Lower leg skin (tissue), 4 donors: ENCODE results near the gene ARL17B. TPM values are rescaled to one million over a fixed set of nuclear protein-coding genes. Genes with fewer than 3 reads are reported as not detected.
"Not testable (repeated sequence)": the region's sequence is repeated elsewhere in the genome, so short reads cannot be mapped to it uniquely, and the experiment has no call there.

ENCODE experiments used
- DNase-seq, 2 donors: peaks; one replicate each; pipeline ENCODE4 v3.0.0-alpha.2; 2019; ENCODE audit warnings: low spot score in 2 of 2
- H3K4me3 ChIP-seq: fragments of 200-600 bp; sonication (generic); 2 replicates; pipeline ENCODE4 v1.5.1; 2017; ENCODE audit warnings: mild to moderate bottlenecking, low read depth; ENCODE audit not compliant: poor library complexity, severe bottlenecking
- WGBS, 2 donors: methylation state at CpG; one replicate each; pipeline ENCODE4 v1.1.5; 2018; 5-methylcytosine and 5-hydroxymethylcytosine counted together
- intact Hi-C: fragments of 100-400 bp; cut with DNase I; formaldehyde crosslinking; loops from one replicate; pipeline ENCODE4 v1.15.0; 2023; ENCODE audit warnings: low total_unique reads
- total RNA-seq, 4 donors: library from RNA; depleted of rRNA; stranded (reverse); fragments of >200 nt; gene quantifications; one replicate each; pipeline ENCODE4 v1.1.0, GENCODE V29; 2016

Gene ARL17B
- total RNA-seq = 10 to 100 TPM in 3 of 4 donors, 1 to 10 TPM in 1; 8.5 to 18.6 (median 12.1) TPM

DNA sequence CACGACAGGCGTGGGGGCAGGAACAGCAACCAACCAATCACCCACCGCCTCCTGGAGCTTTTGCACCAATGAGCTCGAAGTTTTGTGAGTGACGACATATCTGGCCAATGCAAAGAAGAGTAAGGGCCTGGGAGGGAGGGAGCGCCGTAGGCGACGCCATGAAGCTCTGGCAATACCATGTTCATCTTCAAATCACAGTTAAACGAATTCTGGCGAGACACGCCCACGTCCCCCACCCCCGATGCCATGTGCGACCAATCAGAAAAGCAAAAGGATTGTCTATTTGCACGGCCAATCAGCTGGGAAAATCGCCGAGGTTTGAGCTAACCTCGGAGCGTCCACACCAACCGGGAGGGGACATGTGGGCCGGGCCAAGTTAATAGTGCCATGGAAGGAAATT lies at the start of gene ARL17B:
TSS of gene ARL17B (minus strand) at position 12 of the 400 bp plus-strand sequence. CDS start 3,369 bp downstream, outside the sequence.
- WGBS, 2 donors = no CpG with 5 or more reads among the region's 22 CpGs

DNA sequence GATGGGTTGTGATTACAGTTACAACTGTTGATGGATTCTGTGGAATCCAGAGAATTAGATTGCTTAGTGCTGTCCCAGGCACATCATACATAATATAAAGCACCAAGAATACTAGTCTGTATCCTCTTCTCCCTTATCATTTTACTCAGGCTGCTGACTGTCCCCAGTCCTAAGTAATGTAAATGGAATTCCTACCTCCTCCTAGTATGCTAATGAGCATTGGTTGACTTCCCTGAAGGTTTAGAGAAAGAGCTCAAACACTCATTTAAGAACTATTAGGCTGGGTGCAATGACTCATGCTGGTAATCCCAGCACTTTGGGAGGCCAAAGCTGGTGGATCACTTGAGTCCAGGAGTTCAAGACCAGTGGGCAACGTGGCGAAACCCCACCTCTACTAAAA lies 48.3 kb upstream of the ARL17B start:
- intact Hi-C loops, DNase-seq, H3K4me3 ChIP-seq: not testable (repeated sequence)
- WGBS, 2 donors = no CpG with 5 or more reads among the region's 2 CpGs

More for the DNA sequence above, at the start of gene ARL17B:
- intact Hi-C loops, H3K4me3 ChIP-seq: not testable (repeated sequence)
- peak; percentile 95 to 98 for DNase-seq

DNA sequence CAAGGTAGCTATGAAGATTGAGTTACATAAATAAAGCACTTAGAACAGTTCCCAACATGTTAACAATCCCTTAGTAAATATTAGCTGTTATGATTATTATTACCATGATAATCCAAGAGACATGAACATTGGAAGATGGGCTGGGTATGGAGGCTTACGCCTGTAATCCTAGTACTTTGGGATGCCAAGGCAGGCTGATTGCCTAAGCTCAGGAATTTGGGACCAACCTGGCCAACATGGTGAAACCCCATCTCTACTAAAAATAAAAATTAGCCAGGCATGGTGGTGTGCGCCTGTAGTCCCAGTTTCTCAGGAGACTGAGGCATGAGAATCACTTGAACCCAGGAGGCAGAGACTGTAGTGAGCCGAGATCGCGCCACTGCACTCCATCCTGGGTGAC lies 45.6 kb upstream of the ARL17B start:
- DNase-seq, H3K4me3 ChIP-seq, intact Hi-C loops: not testable (repeated sequence)
- no CpG with 5 or more reads among the region's 5 CpGs for WGBS, 2 donors

DNA sequence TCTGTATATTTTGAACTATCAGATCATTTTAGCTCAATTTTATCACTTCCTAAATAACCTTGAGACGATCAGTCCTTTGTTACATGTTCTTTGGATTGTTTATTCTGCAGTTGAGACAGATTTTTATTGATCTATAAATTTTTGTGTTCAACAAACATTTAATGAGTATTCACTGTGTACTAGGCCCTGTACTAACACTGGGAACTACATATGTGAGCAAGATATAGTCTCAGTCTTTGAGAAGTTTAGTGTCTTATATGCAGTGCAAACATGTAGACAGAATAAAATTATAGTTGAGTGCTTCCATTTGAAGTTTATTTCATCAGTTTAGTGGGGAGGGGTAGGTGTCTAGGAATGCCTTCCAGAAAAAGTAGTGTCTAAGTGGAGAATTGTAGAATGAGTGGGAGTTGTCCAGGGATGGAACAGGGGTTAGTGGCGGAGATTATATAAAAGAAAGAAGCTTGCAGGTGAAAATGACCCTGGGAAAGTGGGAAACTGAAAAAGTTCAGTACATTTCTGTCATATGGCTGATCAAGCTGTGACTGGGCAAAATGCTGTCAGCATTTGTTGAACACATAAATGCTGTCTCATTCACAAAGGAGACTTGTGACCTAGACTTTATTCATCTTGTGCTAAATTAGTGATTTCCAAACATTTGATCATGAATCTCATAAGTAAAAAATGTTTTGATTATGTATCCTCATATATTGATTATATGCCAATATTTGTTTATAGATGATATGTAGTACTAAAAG lies 39.6 kb upstream of the ARL17B start:
- H3K4me3 ChIP-seq, intact Hi-C loops, DNase-seq: not testable (repeated sequence)
- no CpG with 5 or more reads among the region's 2 CpGs for WGBS, 2 donors

DNA sequence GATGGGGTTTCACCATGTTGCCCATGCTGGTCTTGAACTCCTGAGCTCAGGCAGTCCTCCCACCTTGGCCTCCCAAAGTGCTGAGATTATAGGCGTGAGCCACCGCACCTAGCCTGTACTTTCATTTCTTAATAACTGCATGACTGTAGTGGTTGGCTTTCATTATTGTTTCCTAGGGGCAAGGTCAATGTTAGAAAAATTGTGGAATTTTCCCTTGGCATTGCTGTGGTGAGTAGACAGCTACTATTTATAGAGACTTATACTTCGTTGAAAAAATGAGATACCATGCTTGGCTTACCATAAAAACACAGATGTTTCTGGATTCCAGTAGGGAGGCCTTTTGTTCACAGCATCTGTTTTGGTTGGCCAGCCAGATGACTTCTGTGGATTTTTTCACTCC lies 39.0 kb upstream of the ARL17B start:
- DNase-seq, H3K4me3 ChIP-seq, intact Hi-C loops: not testable (repeated sequence)
- 17% methylated on average over 1 of the region's 3 CpGs; no CpG with 5 or more reads in 1 of the 2 donors for WGBS, 2 donors

DNA sequence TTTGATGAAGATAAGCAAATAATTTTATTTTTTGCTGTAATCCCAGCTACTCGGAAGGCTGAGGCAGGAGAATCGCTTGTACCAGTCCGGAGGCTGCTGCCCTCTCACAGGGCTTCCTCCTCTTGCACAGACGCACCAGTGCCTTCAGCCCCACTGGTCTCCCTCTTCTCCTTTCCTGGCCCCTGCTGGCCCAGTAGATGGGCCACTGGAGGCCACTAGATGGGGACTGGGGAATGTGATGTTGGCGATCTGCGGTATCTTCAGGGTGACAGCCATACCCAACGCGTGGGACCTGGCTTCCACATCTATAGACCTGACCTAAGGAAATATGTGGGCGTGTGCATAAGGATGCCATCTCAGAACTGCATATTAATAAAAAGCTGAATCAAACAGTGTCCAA lies 38.4 kb upstream of the ARL17B start:
- H3K4me3 ChIP-seq, intact Hi-C loops, DNase-seq: not testable (repeated sequence)
- WGBS, 2 donors = no CpG with 5 or more reads among the region's 9 CpGs

DNA sequence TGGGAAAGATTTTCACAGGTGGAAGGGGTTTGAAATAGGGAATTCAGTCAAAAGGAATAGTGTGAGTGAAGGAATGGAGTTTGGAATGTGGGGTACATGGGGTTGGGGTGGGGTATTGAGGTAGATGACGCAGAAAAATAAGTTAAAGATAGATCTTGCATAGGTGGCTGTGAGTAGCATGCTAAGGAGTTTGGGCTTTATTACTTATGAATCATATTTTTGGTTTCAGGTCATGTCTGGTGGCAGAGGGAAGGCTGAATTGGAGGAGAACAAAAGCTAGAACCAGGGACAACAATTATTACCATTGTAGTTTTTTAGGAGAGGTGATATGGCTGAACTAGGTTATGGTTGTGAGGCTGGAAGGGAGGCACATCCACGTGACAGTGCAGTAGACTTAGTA lies 34.7 kb upstream of the ARL17B start:
- 100% methylated on average over 1 of the region's 2 CpGs; no CpG with 5 or more reads in 1 of the 2 donors for WGBS, 2 donors
- DNase-seq, H3K4me3 ChIP-seq, intact Hi-C loops: not testable (repeated sequence)

DNA sequence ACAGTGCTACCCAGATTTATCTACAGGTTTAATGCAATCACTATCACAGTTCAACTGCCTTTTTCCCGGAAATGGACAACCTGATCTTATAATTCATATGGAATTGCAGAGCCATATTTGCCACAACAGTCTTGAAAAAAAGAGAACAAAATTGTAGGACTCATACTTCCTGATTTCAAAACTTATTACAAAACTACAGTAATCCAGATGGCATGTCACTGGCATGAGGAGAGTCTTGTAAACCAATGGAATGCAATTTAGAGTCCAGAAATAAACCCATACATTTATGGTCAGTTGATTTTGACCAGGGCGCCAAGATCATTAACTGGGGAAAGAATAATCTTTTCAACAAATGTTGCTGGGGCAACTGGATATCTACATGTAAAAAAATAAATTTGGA lies 32.1 kb upstream of the ARL17B start:
- intact Hi-C loops, DNase-seq, H3K4me3 ChIP-seq: not testable (repeated sequence)
- 100% methylated on average over 1 of the region's 2 CpGs; no CpG with 5 or more reads in 1 of the 2 donors for WGBS, 2 donors

DNA sequence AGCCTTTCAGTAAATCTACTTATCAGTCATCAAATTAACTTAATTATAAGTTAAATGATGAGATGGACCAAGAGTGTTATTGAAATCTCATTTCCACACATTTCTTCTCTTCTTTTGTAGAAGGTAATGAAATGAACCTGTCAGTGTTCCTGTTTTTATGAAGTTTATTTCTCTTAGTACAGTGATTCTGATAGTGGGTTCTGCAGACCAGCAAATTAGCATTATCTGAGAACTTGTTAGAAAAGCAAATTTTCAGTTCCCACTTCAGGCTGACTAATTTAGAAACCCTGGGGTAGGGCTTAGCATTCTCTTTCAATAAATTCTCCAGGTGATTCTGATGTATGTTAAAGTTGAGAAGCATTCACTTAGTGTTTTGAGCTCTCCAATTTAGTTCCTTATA lies 23.9 kb upstream of the ARL17B start:
- intact Hi-C loops, DNase-seq, H3K4me3 ChIP-seq: not testable (repeated sequence)

DNA sequence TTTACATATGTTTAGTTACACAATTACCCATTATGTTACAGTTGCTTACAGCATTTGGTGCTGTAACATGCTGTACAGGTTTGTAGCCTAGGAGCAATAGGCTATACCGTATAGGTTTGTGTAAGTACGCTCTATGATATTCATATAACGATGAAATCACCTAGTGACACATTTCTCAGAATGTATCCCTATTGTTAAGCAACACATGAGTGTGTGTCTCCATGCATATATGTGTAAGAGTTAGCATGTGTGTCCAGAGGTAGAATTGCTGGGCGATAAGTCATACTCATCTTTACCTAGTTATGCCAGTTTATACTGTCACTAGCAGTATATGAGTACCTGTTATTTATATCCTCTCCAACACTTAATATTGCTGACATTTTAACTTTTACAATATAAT lies 21.6 kb upstream of the ARL17B start:
- intact Hi-C loops, H3K4me3 ChIP-seq, DNase-seq: not testable (repeated sequence)
- WGBS, 2 donors = 96% methylated on average over 3 of the region's 4 CpGs; no CpG with 5 or more reads in 1 of the 2 donors

DNA sequence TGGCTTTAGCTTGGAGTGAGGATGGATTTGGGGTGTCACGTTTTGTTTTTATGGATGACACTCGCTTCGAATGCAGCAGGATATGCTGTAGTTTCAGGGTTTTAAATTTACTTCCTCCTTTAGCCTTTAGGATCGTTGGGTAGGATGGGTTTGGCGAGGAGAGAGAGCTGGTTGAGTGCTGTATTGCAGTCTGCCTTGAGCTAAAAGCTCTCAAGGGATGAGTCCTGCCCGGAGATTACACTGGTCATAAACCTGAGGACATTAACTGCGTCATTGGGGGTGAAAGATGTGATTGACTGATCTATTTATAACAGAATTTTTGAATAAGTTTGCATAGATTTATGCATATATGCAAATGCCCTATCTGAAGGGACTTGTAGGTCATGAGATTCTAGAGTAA lies 11.9 kb upstream of the ARL17B start:
- DNase-seq, intact Hi-C loops, H3K4me3 ChIP-seq: not testable (repeated sequence)
- WGBS, 2 donors = no CpG with 5 or more reads among the region's 7 CpGs

DNA sequence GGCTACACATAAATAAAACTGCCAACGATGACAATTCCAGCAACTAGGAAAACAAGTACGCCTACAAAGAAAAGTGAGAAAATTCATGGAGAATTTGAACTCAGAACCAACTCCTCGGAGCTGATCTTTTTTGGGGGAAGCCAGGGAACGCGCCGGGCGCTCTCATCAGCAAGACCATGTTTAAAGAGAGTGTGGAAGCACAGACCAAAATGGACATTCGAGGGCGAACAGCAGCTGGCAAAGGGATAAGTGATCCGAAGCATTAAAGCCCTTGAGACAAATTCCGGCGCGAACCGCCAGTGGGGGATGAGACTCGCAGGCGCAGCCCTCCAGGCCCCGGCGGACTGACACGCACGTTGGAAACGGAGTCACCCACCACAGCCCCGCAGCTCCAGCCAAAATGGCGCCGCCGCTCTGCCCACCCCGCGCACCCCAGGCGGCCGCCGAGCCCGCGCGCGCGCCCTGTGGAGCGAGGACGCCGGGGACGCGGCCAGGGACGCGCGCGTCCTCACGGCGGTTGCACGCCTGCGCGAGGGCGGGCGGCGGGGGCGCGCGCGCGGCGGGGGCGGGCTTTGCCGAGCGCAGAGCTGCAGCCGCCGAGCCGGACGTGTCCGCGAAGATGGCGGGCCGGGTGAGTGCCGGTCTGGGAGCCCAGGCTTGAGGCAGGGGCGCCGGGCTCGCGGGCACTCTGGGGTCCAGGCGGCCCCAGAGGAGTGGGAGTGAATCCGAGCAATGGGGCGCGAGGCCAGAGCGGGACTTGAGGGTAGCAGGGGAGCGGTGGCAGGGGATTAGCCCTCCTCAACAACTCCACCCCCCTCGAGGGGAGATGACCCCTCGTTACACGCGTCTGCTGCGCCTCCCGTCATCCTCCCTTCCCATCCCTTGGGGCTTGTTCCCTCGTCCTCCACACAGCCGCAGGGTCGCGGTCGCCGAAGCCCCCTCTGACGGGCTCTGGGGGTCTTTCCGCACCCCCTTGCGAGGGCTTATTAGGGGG lies 11.0 kb upstream of the ARL17B start:
- intact Hi-C loops, DNase-seq, H3K4me3 ChIP-seq: not testable (repeated sequence)
- no CpG with 5 or more reads among the region's 95 CpGs for WGBS, 2 donors

DNA sequence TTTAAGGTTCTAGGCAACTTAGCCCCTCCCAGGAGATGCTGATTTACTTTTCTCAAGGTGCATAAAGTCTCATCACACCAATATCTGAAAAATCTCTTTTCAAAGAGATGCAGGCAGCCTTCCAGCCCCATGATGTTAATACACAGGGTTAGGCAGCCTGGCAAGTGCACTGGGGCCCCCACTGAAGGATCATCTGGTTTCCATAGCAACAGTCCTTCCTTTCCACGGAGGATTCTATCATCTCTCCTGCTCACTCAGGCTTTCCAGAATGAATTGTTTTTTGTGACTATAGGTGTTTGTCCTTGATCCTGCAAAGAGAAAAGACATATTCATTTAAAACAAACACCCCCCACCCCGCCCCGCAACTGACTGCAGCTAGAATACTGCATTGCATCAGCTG lies 6.0 kb upstream of the ARL17B start:
- DNase-seq, H3K4me3 ChIP-seq, intact Hi-C loops: not testable (repeated sequence)
- no CpG with 5 or more reads among the region's 3 CpGs for WGBS, 2 donors

DNA sequence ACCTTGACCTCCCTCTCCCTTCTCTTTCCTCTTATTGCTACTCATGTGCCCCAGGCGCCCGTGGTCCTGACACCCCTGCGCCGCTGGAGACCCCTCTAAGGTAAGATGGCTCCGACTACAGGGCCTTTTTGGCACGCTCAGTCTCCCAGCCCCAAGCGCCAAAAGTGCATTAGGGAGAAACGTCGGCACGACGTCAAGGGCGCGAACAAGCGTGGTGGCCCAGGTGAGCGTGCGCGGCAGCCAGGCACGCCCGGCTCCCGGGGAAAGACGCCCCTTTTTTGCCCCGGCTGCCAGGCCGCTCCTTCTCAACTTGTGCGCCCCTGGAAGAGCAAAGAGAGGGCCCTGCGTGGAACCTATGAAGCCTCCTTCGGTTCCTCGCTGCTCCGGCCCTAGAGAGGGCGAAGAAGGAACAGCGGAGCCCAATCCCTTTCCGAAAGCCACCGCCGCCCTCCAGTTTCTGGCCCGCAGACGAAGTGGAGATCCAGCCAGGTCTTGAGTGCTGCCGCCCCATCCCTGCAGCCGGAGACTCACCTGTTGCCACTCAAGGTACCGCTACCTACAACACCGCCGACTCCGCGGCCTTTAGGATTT lies 326 bp downstream of the ARL17B start:
- DNase-seq, intact Hi-C loops, H3K4me3 ChIP-seq: not testable (repeated sequence)
- no CpG with 5 or more reads among the region's 42 CpGs for WGBS, 2 donors
